ENCODE results near the gene SIRPA. TPM values are rescaled to one million over a fixed set of nuclear protein-coding genes. Genes with fewer than 3 reads are reported as not detected.

Gene SIRPA
- polyA plus RNA-seq, 10 donors = 25.8 to 33.2 (median 28.9) TPM

DNA sequence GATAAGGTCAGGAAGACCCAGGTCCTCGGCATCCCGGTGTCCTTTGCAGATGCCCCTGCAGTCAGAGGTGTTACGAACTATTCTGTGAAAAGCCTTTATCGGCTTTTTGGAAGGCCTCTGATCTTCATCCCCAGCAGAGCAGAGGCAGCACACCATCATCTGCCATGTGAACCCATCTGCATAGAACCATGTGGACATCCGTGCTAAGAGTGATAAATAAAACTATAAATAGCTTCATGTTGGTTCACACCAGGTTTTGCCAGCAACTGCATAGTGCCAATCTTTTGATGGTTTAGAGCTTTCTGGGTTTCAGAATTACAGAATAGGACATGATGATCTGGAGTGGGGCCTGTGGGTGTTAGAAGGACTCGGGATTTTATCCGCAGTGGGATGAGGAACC is 33.6 kb downstream of the SIRPA start:
- DNase-seq = no peak

DNA sequence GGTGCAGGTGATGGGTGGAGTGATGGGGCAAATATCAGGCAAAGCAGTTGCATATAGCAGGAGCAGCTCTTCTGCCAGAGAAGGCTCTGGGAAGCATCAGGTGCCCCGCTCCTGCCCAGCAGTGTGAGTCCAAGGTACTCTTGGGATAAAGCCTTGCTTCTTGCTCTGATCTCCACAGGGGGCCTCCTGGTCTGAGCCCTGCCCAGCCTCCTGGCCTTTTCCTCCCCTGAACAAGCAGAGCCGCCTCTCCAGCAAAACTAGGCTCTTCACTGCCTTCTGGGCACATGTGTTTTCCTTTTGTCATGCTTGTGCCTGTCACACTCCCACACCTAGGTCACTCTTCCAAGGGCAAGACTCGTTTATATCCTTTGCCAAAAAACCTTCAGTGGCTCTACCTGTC is 34.3 kb downstream of the SIRPA start:
- DNase-seq = no peak

DNA sequence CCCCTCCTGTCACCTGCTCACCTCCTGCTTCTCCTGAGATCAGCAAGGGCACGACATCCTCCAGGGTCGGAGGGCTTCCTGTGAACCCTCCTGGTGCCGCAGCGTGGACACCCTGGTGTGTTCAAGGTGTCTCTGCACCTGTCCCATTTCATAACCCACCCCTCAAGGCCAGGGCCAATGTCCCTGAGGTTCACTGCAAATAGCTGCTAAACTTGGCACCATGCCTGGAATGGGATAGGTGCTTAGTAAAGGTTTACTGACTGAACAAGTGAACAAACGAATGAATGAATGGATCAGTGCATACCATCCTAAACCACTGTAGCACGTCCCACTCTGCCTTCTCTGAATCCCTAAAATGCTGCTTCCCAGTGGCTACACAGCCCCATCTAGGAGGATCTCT is 35.0 kb downstream of the SIRPA start:
- DNase-seq = no peak

DNA sequence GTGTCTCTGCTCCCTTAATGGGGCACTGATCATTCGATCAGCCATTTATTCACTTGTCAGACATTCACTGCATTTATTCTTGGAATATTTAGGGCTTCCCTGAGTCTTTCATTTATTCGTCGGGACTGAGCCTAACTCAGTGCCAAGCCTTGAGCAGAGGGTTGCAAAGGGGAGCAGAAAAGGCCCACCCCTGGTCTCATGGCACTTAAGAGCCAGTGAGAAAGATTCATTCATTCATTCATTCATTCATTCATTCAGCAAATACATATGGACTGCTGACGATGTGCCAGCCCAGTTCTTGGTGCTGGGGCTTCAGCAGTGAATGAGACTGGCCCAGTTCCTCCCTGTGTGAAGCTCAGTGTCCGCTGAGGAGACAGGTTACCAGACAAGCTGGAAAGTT is 36.6 kb downstream of the SIRPA start:
- DNase-seq = no peak

DNA sequence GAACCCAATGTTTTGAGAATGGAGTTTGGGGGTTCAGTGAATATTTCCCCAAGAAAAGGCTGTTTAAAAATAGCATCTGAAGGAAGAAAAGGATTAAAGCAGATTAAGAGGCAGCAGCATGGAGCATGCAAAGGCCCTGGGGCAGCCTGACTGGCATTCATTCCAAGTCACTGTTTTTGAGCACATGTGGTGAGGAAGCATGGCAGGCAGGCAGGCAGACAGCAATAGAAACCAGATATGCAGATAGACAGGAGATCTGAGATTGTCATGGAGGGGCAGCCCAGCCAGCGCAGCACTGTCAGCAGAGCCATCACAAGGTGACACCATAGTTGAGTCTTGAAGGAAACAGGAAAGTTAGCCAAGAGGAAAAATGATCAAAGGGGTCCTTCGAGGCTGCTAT is 37.8 kb downstream of the SIRPA start:
- no peak for DNase-seq

DNA sequence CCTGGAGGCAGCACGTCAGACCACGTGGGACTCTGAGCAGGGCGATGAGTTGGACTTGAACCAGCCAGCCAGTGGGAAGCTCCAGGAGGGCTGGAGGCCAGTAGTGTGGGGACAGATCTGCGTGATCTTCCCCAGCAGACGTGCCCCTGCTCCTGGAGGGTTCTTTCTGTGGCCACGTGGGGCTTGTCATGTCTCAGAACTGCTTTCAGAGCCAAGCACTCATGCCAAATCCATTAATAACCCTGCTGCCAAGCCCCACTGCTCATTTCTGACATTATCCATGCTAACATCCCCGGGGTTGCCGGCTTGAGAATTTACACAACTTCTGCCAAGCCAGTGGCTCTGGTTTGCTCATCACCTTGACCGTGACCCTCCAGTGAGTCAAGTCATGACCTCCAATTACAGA is 38.3 kb downstream of the SIRPA start:
- DNase-seq = peak in 2 of 3 donors; percentile 35 to 45

DNA sequence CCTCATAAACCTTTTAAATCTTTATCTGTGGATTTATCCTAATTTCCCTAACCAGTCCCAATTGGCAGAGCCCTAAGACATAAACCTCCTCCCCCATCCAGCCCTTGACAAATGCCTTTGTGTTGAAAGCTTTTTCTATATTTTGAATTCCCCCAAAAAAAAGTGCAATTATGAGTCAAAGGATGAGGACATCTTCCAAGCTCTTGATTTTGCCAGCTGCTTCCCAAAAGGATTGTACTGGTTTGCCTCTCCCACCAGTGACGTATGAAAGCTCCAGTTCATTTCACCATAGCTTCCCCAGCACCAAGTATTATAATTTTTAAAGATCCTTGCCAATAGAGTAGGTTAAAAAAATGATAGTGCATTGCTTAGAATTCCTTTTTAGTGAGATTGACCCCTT is 38.9 kb downstream of the SIRPA start:
- peak; percentile 51 to 57 (median 54) for DNase-seq

DNA sequence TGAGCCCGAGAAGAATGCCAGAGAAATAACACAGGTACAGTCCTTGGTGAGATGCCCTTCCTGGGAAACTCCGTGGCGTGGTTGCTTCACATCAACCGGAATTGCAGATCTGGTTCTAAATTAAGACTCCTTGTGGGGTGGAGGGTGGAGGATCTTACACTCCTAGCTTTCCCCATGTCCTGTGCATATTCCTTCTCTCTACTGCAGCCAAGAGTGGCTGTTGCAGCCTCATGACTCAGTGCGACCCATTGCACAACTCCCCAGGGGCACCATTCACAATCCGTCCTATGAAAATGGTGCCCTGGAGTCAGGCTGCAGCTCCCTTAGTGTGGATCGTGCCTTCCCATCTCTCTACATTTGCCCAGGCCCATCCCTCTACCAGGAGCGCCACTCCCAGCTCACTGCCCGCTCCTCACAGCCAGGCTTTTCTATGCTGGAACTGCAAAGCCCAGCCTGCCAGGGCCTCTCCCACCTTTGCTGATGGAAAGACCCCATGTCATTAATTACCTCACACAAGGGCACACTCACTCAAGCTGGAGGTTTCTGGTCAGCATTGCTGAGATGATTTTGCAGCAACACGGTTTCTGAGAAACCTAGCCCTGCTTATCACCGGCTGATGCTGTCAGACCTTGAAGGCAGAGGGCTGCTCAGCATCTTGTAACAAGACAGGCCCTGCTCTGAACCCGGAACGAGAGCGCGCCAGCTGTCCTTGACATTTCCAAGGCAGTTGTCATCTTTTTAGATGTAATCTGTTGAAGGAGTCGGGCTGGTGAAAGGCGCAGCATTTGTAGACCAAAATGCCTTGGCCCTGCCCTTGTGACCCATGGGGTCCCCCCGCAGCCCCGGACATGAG is 39.7 kb downstream of the SIRPA start:
- DNase-seq = peak in 1 of 3 donors; percentile 60

DNA sequence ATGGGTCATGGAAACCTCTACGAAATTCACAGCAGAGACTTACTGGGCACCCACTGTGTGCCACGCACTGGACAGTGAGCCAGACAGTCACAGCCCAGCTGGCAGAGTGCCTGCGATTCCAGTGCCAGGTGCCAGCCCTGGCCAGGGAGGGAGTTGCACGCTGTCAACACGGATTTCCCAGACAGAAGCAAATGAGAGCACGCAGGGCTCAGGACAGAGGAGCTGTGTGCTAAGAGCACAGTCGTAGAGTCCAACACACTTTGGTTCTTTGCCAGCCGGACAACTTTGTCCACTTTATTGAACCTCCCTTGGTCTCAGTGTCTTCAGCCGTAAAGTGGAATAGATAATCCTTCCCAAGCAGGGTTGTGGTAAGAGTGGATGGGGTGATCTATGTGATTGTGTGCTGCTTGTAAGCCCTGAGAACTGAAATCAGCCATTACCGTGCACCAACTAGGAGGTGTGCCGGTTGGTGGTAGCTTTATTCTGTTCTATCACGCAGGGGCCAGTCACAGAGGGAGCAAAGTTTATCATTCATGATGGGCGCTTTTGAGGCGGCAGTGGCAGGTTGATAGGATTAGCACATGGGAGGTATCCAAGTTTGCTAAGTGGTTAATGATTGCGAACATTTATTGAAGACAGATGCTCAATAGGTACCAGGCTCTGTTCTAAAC is 40.6 kb downstream of the SIRPA start:
- DNase-seq = peak; percentile 39 to 54 (median 49)

DNA sequence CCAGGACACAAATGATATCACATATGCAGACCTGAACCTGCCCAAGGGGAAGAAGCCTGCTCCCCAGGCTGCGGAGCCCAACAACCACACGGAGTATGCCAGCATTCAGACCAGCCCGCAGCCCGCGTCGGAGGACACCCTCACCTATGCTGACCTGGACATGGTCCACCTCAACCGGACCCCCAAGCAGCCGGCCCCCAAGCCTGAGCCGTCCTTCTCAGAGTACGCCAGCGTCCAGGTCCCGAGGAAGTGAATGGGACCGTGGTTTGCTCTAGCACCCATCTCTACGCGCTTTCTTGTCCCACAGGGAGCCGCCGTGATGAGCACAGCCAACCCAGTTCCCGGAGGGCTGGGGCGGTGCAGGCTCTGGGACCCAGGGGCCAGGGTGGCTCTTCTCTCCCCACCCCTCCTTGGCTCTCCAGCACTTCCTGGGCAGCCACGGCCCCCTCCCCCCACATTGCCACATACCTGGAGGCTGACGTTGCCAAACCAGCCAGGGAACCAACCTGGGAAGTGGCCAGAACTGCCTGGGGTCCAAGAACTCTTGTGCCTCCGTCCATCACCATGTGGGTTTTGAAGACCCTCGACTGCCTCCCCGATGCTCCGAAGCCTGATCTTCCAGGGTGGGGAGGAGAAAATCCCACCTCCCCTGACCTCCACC is 42.2 kb downstream of the SIRPA start:
- no peak for DNase-seq

DNA sequence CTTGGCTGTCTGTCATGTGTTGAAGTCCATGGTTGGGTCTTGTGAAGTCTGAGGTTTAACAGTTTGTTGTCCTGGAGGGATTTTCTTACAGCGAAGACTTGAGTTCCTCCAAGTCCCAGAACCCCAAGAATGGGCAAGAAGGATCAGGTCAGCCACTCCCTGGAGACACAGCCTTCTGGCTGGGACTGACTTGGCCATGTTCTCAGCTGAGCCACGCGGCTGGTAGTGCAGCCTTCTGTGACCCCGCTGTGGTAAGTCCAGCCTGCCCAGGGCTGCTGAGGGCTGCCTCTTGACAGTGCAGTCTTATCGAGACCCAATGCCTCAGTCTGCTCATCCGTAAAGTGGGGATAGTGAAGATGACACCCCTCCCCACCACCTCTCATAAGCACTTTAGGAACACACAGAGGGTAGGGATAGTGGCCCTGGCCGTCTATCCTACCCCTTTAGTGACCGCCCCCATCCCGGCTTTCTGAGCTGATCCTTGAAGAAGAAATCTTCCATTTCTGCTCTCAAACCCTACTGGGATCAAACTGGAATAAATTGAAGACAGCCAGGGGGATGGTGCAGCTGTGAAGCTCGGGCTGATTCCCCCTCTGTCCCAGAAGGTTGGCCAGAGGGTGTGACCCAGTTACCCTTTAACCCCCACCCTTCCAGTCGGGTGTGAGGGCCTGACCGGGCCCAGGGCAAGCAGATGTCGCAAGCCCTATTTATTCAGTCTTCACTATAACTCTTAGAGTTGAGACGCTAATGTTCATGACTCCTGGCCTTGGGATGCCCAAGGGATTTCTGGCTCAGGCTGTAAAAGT is 43.5 kb downstream of the SIRPA start:
- DNase-seq = no peak

DNA sequence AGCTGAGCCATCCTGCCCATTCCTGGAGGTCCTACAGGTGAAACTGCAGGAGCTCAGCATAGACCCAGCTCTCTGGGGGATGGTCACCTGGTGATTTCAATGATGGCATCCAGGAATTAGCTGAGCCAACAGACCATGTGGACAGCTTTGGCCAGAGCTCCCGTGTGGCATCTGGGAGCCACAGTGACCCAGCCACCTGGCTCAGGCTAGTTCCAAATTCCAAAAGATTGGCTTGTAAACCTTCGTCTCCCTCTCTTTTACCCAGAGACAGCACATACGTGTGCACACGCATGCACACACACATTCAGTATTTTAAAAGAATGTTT is 44.0 kb downstream of the SIRPA start:
- no peak for DNase-seq

DNA sequence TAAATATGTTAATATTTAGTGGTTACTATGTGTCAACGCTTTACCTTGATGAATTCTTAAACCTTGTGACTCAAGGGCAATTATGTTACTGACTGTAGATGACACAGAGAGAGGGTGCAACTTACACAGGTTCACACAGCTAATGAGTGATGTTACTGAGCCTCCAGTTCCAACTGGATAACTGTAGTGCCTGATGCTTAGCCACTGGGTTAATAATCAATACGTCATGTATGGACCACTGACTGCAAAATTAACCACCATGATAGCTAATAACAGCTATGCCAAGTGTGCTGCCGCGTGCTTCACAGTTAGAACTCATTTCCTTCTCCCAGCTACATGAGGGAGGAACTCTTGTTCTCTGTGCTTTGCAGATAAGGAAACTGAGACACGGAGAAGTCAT is 45.4 kb downstream of the SIRPA start:
- DNase-seq = no peak

DNA sequence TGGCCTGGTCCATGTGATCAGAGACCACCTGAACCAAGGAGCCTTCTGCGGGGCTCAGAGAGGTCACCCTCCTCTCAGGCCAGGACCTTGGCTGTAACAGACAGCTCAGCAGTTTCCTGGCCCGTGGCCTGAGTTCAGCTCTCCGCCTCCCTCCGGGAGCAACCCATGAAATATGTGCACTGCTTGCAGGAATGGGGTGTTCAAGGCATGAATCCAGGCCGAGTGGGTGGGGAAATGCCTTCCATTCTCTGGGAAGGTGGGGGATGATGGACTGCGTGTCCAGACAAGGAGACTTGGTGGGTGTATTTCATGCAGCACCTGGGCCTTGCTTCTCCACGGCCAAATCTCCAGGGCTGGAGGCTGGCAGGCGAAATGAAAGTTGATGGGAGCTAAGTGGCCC is 46.0 kb downstream of the SIRPA start:
- DNase-seq = no peak

DNA sequence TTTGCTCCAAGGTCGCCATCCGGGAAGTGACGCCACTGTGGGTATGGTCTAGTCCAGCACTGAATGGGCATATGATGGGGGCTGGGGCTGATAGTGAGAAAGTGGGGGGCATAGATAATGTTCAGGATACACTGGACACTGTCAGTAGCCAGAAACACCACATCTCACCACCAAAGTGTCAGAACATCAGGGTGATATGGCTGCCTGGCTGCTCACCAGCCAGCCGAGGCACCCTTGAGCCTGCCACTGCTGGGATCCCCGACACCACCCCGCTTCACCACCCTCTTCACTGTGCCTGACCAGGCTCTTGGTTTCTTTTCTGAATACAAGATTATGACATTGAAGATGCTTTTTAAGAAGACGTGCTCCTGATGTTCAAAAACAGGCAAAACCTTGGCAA is 46.9 kb downstream of the SIRPA start:
- no peak for DNase-seq

DNA sequence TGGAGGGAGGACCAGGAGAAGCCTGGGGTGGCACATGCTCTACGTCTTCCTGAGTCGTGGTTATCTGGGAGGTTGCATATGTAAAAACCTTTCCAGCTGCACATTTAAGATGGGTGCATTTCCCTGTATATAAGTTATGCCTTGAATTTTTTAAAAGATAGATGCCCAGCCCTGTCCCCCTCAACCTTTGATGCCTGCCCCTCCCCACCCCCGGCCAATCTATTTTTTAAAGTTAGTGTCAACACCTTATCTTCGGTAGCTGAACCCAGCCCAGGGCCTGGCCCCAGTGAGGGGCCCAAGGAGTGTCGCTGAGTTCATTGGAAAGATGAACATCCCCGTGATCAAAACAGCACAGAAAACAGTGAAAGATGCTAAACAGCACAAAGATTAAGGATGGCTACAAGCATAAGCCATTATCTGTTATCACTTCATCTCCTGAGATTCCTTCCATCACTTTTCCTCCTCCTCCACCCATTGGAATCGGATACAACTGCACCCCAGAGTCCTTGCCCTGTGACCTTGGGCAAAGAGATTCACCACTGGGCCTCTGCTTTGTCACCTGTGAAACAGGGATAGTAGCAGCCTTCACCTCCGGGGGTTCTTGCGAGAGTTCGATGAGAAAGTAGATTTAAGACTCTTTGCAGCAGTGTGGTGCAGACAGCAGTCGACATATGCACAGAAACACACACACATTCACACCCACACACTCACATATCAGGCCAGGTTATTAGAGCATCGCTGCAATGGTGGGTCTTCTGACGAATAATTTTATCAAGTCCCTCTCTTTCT is 47.5 kb downstream of the SIRPA start:
- no peak for DNase-seq

DNA sequence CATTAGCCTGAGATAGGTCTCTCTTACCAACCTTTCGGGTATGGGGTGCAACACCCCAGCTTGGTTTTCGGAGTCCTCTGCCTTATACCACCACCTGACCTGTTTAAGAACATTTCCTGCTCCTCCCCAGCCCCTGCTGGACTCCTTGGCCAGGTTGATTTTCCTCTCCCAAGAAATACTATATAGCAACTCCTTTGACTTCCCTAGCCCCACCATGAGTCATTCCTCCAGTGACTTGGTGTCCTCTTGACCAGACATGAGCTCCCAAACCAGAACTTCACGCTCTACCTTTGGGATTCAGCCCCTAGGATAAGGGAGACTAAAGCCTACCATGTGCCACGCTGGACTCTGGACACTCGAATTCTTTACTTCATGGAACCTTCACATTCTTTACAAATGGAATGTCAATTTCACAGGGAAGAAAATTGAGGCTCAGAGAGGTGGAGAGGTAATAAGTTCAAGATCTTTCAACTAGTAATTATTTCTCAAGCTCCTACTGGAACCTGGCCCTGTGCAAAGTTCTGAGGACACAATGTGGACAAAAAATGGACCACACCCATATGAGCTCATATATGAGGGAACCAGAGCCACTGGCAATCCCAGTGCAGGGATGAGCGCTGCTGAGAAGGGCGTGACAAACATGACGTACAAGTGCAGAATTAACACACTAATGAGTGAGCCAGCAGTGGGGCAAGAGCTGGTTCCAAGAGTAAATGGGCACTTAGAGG is 48.2 kb downstream of the SIRPA start:
- DNase-seq = peak in 2 of 3 donors; percentile 34 to 53

DNA sequence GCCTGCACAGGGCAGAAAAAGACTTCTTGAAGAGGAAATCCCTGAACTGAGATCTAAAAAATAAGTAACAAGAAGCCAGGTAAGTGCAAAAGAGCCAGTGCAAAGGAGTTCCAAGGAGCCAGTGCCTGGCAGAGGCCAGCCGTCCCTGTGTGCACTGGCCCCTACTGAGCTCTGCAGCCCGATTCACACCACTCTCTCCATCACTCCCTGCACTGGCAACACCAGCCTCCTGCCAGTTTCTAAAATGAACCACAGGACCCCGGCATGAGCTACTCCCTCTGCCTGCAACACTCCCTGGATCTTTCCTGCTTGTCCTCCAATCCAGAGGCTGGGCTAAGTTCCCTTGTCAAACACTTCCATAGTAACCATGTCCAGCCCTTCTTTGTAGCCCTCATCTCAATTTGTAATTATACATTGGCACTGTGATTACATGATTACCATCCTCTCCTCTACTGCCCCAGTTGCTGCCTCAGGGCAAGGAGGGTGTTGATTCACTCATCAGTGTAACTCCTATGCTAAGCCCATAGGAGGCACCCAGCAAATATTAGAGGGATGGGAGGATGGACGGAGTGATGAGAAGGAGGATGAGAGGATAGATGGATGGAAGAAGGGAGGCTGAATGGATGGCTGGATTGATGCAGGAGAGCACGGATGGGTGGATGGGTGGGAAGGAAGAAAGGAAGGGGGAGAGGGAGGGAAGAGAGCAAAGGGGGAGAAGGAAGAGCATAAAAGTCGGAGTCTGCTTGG is 49.3 kb downstream of the SIRPA start:
- no peak for DNase-seq

DNA sequence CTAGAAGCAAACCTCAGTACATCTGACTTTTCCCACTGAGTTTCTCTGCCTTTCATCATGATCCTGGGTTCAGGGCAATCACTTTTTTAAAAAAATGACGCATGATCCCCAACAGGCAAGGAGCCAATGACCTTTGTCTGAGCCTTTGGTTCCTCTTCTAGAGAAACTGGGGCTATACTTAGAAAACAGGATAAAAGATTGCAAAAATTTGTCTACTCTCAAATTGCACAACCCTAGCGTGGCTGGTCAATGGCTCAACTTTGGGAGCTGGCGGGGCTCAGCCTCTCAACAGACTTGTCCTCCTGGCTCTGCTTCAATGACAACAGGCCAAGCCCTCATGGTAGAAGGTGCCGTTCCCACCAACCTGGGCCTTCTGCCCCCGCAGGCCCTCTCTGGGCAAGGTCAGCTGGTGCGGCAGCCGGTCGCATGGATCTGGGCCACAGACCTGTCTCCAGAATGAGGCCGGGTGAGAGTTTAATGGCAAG is 50.0 kb downstream of the SIRPA start:
- DNase-seq = peak in 1 of 3 donors; percentile 44

DNA sequence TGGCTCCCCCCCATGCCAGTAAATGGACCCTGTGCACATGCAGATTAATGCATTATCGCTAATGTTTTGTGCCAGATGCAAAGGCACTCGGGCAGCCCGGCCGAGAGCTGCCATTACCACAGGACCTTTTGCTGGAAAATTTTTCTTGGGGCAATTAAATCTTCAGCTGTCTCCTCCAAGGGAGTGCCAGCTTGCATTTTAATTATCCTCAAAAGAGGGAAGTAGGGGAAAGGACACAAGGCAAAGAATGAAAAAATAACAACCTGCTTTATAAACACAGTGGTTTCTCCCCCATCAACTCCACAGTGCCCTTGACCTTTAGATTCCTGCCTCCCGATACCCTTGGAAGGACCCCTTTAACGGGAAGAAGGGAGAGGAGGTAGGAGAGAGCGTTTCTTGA is 50.5 kb downstream of the SIRPA start:
- no peak for DNase-seq

Data from muscle of back (tissue), 11 donors.